HepG2 (cell line): ENCODE measurements around the gene CD68. TPM values are rescaled to one million over a fixed set of nuclear protein-coding genes. Genes with fewer than 3 reads are reported as not detected.
A peak's percentile ranks its signal among the peaks of the same experiment; 100 is the strongest.

Source experiments
- CREB1 ChIP-seq, 2 experiments: fragments of 450-650 bp in 1 of 2; IDR thresholded peaks; 2 replicates each; pipeline ENCODE4 v1.6.1; 2016 to 2017; ENCODE audit warnings: control low read depth in 1 of 2, mild to moderate bottlenecking in 1 of 2, missing compliant biosample characterization in 1 of 2, missing genetic modification characterization in 1 of 2
- GTF2F1 ChIP-seq: fragments of 150-350 bp; IDR thresholded peaks from 2 replicates; pipeline ENCODE4 v1.6.1; 2014; ENCODE audit warnings: low read length
- HNRNPK ChIP-seq: fragments of 200-400 bp; formaldehyde crosslinking; IDR thresholded peaks from 2 replicates; pipeline ENCODE4 v1.6.1; 2018; ENCODE audit warnings: low read length, low read depth, moderate library complexity, mild to moderate bottlenecking; ENCODE audit not compliant: poor library complexity, severe bottlenecking
- JUN ChIP-seq: sonication (generic); formaldehyde crosslinking; IDR thresholded peaks from 2 replicates; pipeline ENCODE4 v1.4.0; 2020; ENCODE audit warnings: mild to moderate bottlenecking, missing genetic modification reagents
- PRDM10 ChIP-seq: sonication (generic); formaldehyde crosslinking; IDR thresholded peaks from 2 replicates; pipeline ENCODE4 v1.4.0; 2020; ENCODE audit warnings: low read depth, missing genetic modification reagents
- RARA ChIP-seq: IDR thresholded peaks from 2 replicates; pipeline ENCODE4 v1.6.1; 2016; ENCODE audit warnings: missing genetic modification reagents, missing compliant biosample characterization
- SNAI1 ChIP-seq: sonication (generic); formaldehyde crosslinking; IDR thresholded peaks from 2 replicates; pipeline ENCODE4 v1.5.0; 2020; ENCODE audit warnings: mild to moderate bottlenecking, missing genetic modification reagents, borderline replicate concordance
- SOX6 ChIP-seq, 2 experiments: fragments of 450-650 bp in 1 of 2; sonication (generic) in 1 of 2; formaldehyde crosslinking in 1 of 2; IDR thresholded peaks; 2 replicates each; pipeline versions ENCODE4 v1.4.0 to v1.6.1; 2017 to 2020; ENCODE audit warnings: antibody characterized with exemption in 1 of 2, mild to moderate bottlenecking in 1 of 2, missing genetic modification reagents in 1 of 2
- SP140L ChIP-seq: sonication (generic); formaldehyde crosslinking; IDR thresholded peaks from 2 replicates; pipeline ENCODE4 v1.4.0; 2020; ENCODE audit warnings: missing genetic modification reagents, borderline replicate concordance
- ZBTB3 ChIP-seq: sonication (generic); formaldehyde crosslinking; IDR thresholded peaks from 2 replicates; pipeline ENCODE4 v1.4.0; 2020; ENCODE audit warnings: low read depth, mild to moderate bottlenecking, moderate library complexity, missing genetic modification reagents, borderline replicate concordance
- ZNF619 ChIP-seq: sonication (generic); formaldehyde crosslinking; IDR thresholded peaks from 2 replicates; pipeline ENCODE4 v1.4.0; 2020; ENCODE audit warnings: mild to moderate bottlenecking, missing genetic modification reagents
- ZNF646 ChIP-seq: sonication (generic); formaldehyde crosslinking; IDR thresholded peaks from 2 replicates; pipeline ENCODE4 v1.9.0; 2021; ENCODE audit warnings: mild to moderate bottlenecking, missing genetic modification reagents
- polyA plus RNA-seq, 8 experiments: library from polyadenylated mRNA; depleted of rRNA in 3 of 8; stranded (reverse) in 7 of 8; unstranded in 1 of 8; fragments of >200 nt; fragmentation: Illumina TruSeq in 4 of 8; extraction: Trizol in 4 of 8; gene quantifications; 2 replicates each; pipeline versions ENCODE4 v1.2.1 to v1.2.3, GENCODE V29; 2011 to 2016; ENCODE audit warnings: low read depth in 4 of 8, missing spikeins in 1 of 8, mixed read lengths in 1 of 8; ENCODE audit not compliant: insufficient read depth in 1 of 8
- total RNA-seq, 5 experiments: library from RNA; depleted of rRNA; stranded (reverse); fragments of >200 nt; fragmentation: Illumina TruSeq; extraction: Trizol; gene quantifications; 2 replicates each; pipeline ENCODE4 v1.2.3, GENCODE V29; 2016; ENCODE audit warnings: low read depth in 1 of 5
- TF ChIP-seq, protein P1 (sequence below): sonication (generic); formaldehyde crosslinking; conservative IDR thresholded peaks from 2 replicates; pipeline ENCODE4 v1.4.0; 2020; ENCODE audit warnings: mild to moderate bottlenecking, missing genetic modification reagents, moderate library complexity
- TF ChIP-seq, protein P2 (sequence below): IDR thresholded peaks from 2 replicates; pipeline ENCODE4 v1.6.1; 2012; ENCODE audit warnings: inconsistent platforms

CD68 gene
- total and polyA plus RNA-seq, 2 of the 13 experiments (the other 11 are each of a cell fraction or from before 2014, with no cell fraction given): 10.3 to 104 TPM

GRCh38 chr17:7557147-7557764, 22.2 kb upstream of the CD68 start (continued):
- TF ChIP-seq PRDM10 (CRISPR knock-in tag): no peak
- TF ChIP-seq RARA (CRISPR knock-in tag): no peak
- TF ChIP-seq ZNF619 (CRISPR knock-in tag): no peak
- TF ChIP-seq, protein P1, sequence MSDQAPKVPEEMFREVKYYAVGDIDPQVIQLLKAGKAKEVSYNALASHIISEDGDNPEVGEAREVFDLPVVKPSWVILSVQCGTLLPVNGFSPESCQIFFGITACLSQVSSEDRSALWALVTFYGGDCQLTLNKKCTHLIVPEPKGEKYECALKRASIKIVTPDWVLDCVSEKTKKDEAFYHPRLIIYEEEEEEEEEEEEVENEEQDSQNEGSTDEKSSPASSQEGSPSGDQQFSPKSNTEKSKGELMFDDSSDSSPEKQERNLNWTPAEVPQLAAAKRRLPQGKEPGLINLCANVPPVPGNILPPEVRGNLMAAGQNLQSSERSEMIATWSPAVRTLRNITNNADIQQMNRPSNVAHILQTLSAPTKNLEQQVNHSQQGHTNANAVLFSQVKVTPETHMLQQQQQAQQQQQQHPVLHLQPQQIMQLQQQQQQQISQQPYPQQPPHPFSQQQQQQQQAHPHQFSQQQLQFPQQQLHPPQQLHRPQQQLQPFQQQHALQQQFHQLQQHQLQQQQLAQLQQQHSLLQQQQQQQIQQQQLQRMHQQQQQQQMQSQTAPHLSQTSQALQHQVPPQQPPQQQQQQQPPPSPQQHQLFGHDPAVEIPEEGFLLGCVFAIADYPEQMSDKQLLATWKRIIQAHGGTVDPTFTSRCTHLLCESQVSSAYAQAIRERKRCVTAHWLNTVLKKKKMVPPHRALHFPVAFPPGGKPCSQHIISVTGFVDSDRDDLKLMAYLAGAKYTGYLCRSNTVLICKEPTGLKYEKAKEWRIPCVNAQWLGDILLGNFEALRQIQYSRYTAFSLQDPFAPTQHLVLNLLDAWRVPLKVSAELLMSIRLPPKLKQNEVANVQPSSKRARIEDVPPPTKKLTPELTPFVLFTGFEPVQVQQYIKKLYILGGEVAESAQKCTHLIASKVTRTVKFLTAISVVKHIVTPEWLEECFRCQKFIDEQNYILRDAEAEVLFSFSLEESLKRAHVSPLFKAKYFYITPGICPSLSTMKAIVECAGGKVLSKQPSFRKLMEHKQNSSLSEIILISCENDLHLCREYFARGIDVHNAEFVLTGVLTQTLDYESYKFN (CRISPR knock-in tag): 0 out of 2 replicates have a peak, but pooled peaks have one; percentile 37
- no peak for TF ChIP-seq ZNF646
- TF ChIP-seq HNRNPK: no peak
- no peak for TF ChIP-seq CREB1 (IDR thresholded peaks at IDR 0.05)
- TF ChIP-seq CREB1 (CRISPR knock-in tag; IDR thresholded peaks at IDR 0.05): no peak
- TF ChIP-seq SP140L (CRISPR knock-in tag): no peak
- TF ChIP-seq JUN (CRISPR knock-in tag): no peak
- no peak for TF ChIP-seq SOX6 (IDR thresholded peaks at IDR 0.05)
- TF ChIP-seq SOX6 (CRISPR knock-in tag; IDR thresholded peaks at IDR 0.05): 0 out of 2 replicates have a peak, but pooled peaks have one; percentile 25
- TF ChIP-seq GTF2F1: no peak
- no peak for TF ChIP-seq SNAI1 (CRISPR knock-in tag)
- TF ChIP-seq, protein P2, sequence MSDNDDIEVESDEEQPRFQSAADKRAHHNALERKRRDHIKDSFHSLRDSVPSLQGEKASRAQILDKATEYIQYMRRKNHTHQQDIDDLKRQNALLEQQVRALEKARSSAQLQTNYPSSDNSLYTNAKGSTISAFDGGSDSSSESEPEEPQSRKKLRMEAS: peak; percentile 46; the same call in 1 of the 2 replicates
- no peak for TF ChIP-seq ZBTB3
